DOHH2 (cell line): Measurements from ENCODE around the gene PXN.

Experiments used
- EZH2phosphoT487 ChIP-seq: fragments of 200-600 bp; sonication (generic); IDR thresholded peaks from 2 replicates; pipeline ENCODE4 v1.6.1; 2017; ENCODE audit warnings: borderline replicate concordance, mild to moderate bottlenecking, antibody characterized with exemption, low read length, moderate library complexity, mixed read lengths
- TF ChIP-seq, protein P1 (sequence below): fragments of 200-600 bp; sonication (generic); IDR thresholded peaks from one replicate; pipeline ENCODE4 v1.5.1; 2014; ENCODE audit warnings: antibody characterized with exemption, mild to moderate bottlenecking, low read depth, low read length; ENCODE audit not compliant: poor library complexity, severe bottlenecking

GRCh38 chr12:120213758-120214157 is 51.8 kb downstream of the PXN start:
- TF ChIP-seq, protein P1, sequence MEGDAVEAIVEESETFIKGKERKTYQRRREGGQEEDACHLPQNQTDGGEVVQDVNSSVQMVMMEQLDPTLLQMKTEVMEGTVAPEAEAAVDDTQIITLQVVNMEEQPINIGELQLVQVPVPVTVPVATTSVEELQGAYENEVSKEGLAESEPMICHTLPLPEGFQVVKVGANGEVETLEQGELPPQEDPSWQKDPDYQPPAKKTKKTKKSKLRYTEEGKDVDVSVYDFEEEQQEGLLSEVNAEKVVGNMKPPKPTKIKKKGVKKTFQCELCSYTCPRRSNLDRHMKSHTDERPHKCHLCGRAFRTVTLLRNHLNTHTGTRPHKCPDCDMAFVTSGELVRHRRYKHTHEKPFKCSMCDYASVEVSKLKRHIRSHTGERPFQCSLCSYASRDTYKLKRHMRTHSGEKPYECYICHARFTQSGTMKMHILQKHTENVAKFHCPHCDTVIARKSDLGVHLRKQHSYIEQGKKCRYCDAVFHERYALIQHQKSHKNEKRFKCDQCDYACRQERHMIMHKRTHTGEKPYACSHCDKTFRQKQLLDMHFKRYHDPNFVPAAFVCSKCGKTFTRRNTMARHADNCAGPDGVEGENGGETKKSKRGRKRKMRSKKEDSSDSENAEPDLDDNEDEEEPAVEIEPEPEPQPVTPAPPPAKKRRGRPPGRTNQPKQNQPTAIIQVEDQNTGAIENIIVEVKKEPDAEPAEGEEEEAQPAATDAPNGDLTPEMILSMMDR, result no peak
- no peak for TF ChIP-seq EZH2phosphoT487
